Neuronal stem cell (in vitro differentiated cells): ENCODE measurements around the gene C9.
"Not testable (repeated sequence)": the region's sequence is repeated elsewhere in the genome, so short reads cannot be mapped to it uniquely, and the experiment has no call there.

Source experiments
- DNase-seq: peaks from one replicate; pipeline ENCODE4 v3.0.0-alpha.2; 2013; ENCODE audit warnings: low spot score
- H2AFZ ChIP-seq: one replicate; pipeline ENCODE4 v1.6.1; 2013; ENCODE audit warnings: mild to moderate bottlenecking, low read length, inconsistent platforms
- H2AK5ac ChIP-seq: 2 replicates; pipeline ENCODE4 v1.6.1; 2013; ENCODE audit warnings: low read depth, mild to moderate bottlenecking, inconsistent platforms, low read length, moderate library complexity, mixed read lengths
- H2BK120ac ChIP-seq: 2 replicates; pipeline ENCODE4 v1.6.1; 2013; ENCODE audit warnings: low read depth, mild to moderate bottlenecking, inconsistent platforms, low read length, moderate library complexity, mixed read lengths
- H2BK12ac ChIP-seq: one replicate; pipeline ENCODE4 v1.6.1; 2013; ENCODE audit warnings: low read length, inconsistent platforms
- H2BK15ac ChIP-seq: 2 replicates; pipeline ENCODE4 v1.6.1; 2013; ENCODE audit warnings: mild to moderate bottlenecking, low read length, inconsistent platforms, mixed read lengths
- H2BK5ac ChIP-seq: one replicate; pipeline ENCODE4 v1.6.1; 2013; ENCODE audit warnings: inconsistent platforms, mild to moderate bottlenecking, low read length, moderate library complexity
- H3K14ac ChIP-seq: one replicate; pipeline ENCODE4 v1.6.1; 2013; ENCODE audit warnings: low read length, inconsistent platforms
- H3K18ac ChIP-seq: 2 replicates; pipeline ENCODE4 v1.6.1; 2013; ENCODE audit warnings: low read length, inconsistent platforms
- H3K23ac ChIP-seq: 2 replicates; pipeline ENCODE4 v1.6.1; 2013; ENCODE audit warnings: low read depth, mild to moderate bottlenecking, mixed read lengths, low read length, inconsistent platforms; ENCODE audit not compliant: poor library complexity
- H3K27ac ChIP-seq: replicated peaks from 3 replicates; pipeline ENCODE4 v1.5.1; 2013; ENCODE audit warnings: low read length, inconsistent platforms
- H3K27me3 ChIP-seq, 3 experiments: 2 replicates each; pipeline ENCODE4 v1.6.1; 2013; ENCODE audit warnings: low read length in 3 of 3, mild to moderate bottlenecking in 2 of 3, inconsistent platforms in 1 of 3, low read depth in 1 of 3, mixed read lengths in 1 of 3, moderate library complexity in 1 of 3; ENCODE audit not compliant: control insufficient read depth in 3 of 3, insufficient read depth in 3 of 3
- H3K36me3 ChIP-seq, 2 donors: replicated peaks in 1 of 2; 2 replicates each; pipeline ENCODE4 v1.6.1; 2013; ENCODE audit warnings: low read length in 2 of 2; ENCODE audit not compliant: control insufficient read depth in 2 of 2, insufficient read depth in 2 of 2
- H3K4ac ChIP-seq: 2 replicates; pipeline ENCODE4 v1.6.1; 2013; ENCODE audit warnings: inconsistent platforms, mild to moderate bottlenecking, low read length, moderate library complexity
- H3K4me1 ChIP-seq, 2 donors: 1 replicate in 1 of 2; 2 replicates in 1 of 2; pipeline ENCODE4 v1.6.1; 2013; ENCODE audit warnings: low read length in 2 of 2, low read depth in 1 of 2; ENCODE audit not compliant: control insufficient read depth in 2 of 2, insufficient read depth in 1 of 2
- H3K4me2 ChIP-seq: one replicate; pipeline ENCODE4 v1.6.1; 2013; ENCODE audit warnings: mild to moderate bottlenecking, low read length, inconsistent platforms; ENCODE audit not compliant: insufficient read depth, poor library complexity, severe bottlenecking
- H3K4me3 ChIP-seq, 2 donors: 2 replicates each; pipeline ENCODE4 v1.5.1; 2013; ENCODE audit warnings: low read length in 2 of 2, mild to moderate bottlenecking in 2 of 2, inconsistent platforms in 1 of 2, moderate library complexity in 1 of 2
- H3K79me1 ChIP-seq: one replicate; pipeline ENCODE4 v1.6.1; 2013; ENCODE audit warnings: low read depth, mild to moderate bottlenecking, inconsistent platforms, low read length, moderate library complexity
- H3K9ac ChIP-seq: one replicate; pipeline ENCODE4 v1.6.1; 2013; ENCODE audit warnings: mild to moderate bottlenecking, low read depth, low read length, inconsistent platforms; ENCODE audit not compliant: poor library complexity
- H3K9me3 ChIP-seq, 2 donors: replicated peaks in 1 of 2; 2 replicates each; pipeline versions ENCODE3 to v1.6.1; 2013; ENCODE audit warnings: low read length in 2 of 2, mild to moderate bottlenecking in 2 of 2, inconsistent platforms in 1 of 2, low read depth in 1 of 2, mixed read lengths in 1 of 2, moderate library complexity in 1 of 2; ENCODE audit not compliant: control insufficient read depth in 2 of 2, insufficient read depth in 1 of 2
- H4K8ac ChIP-seq: one replicate; pipeline ENCODE4 v1.6.1; 2013; ENCODE audit warnings: low read depth, mild to moderate bottlenecking, inconsistent platforms, low read length, moderate library complexity
- H4K91ac ChIP-seq: one replicate; pipeline ENCODE4 v1.6.1; 2013; ENCODE audit warnings: low read length, low read depth, mild to moderate bottlenecking, inconsistent platforms; ENCODE audit not compliant: poor library complexity
- WGBS, 2 donors: extraction: QIAGEN DNeasy Blood & Tissue Kit; methylation state at CpG; one replicate each; pipeline ENCODE4 v1.1.7; 2013; ENCODE audit warnings: missing lambda C conversion rate in 2 of 2, mixed read lengths in 1 of 2; ENCODE audit not compliant: insufficient read length in 2 of 2, insufficient replicate concordance in 1 of 2; ENCODE audit errors: extremely low coverage in 2 of 2; 5-methylcytosine and 5-hydroxymethylcytosine counted together

The C9 gene

DNA sequence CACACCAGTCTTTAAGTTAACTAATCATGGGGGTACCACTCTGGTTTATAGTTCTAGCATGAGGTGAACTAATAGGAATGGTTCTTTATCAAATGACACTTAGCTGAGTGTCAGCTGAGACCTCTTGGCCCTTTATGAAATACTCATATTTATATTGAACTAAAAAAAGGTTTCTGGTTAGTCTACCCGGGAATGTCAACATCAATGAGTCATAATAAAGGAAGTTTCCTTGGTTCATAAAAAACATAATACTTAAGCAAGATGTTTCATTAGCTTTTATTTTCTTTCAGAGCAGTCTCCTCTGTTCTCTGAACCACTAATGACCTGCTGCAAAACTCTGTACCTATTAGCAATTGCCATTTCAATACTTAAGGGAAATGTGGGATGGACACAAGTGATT is 46.8 kb upstream of the C9 start:
- no peaks in the 10 kb centered on the region for H3K9me3 ChIP-seq
- no peaks in the 10 kb centered on the region for H3K36me3 ChIP-seq
- H3K27ac ChIP-seq, result no peak overlapping the region
- H3K18ac ChIP-seq, result no peak overlapping the region
- no peak overlapping the region for H2BK5ac ChIP-seq
- no peak overlapping the region for H4K8ac ChIP-seq
- H2BK12ac ChIP-seq, result no peak overlapping the region
- H2AFZ ChIP-seq, result no peak overlapping the region
- no peak for DNase-seq
- H3K9ac ChIP-seq, result no peak overlapping the region
- H3K14ac ChIP-seq, result no peak overlapping the region
- H4K91ac ChIP-seq, result no peak overlapping the region
- no peak overlapping the region for H2AK5ac ChIP-seq
- no peaks in the 10 kb centered on the region for H3K4me1 ChIP-seq
- no peaks in the 10 kb centered on the region for H3K27me3 ChIP-seq
- no peak overlapping the region for H2BK15ac ChIP-seq
- H3K79me1 ChIP-seq, result no peaks in the 10 kb centered on the region
- no peak overlapping the region for H3K4me2 ChIP-seq
- no peak overlapping the region for H3K4me3 ChIP-seq
- H3K4ac ChIP-seq, result no peak overlapping the region
- no CpG with 5 or more reads among the region's 1 CpG for WGBS, 2 donors
- H2BK120ac ChIP-seq, result no peak overlapping the region
- no peak overlapping the region for H3K23ac ChIP-seq

DNA sequence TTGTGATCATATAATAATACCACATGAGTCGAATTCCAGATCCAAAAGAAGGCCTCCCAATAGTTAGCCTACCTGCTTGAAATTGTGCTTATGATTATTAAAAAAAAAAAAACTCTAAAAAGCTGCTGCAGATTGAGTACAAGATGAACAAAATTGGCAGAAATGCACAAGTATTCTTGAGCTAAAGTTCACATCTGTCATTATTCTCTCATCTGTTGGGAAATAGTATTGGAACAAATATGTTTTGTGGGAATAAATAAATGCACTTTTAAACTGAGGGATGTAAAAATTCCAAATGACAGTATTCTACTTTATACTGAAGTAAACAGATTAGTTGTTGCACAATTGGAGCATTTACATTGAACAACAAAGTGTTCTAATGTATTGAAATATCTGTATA is 44.7 kb upstream of the C9 start:
- WGBS, 2 donors, result no CpG with 5 or more reads among the region's 1 CpG

DNA sequence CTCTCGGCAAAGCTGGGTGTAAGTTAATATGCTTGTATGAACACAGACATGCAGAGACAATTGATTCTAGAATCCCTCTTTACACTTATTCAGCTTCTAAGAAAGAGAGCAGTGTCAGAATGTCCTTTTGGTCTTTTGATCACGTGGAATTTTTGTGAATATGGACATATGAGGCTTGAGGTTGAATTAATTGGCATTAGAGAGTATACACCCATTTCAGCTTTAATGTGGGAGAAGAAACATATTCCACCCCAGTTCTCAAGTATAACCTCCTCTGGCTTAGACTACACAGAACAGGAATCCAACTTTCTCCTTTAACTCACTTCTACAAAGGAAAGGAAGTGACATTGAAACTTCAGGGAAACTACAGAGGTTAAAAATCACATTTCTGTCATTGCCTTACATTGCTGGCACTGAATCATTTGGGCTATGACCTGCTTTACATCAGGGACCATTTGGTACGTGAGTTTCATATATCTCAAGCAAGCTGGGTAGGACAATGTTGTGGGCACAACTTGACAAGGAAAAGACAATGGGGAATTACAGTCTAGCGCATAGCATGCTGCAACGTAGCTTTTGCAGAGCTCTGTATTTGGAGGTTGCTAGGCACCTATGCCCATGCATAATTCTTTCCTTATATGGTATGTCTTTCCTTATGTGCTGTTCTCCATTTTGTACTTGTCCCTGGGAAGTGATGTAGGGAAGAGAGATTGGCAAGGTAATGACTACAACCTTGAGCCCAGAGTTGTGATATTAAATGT is 41.0 kb upstream of the C9 start:
- no peaks in the 10 kb centered on the region for H3K9me3 ChIP-seq
- H3K4me1 ChIP-seq, result peaks cover 0 to 7% of the 10 kb centered on the region in 2 donors
- H3K79me1 ChIP-seq, result no peaks in the 10 kb centered on the region
- no peak overlapping the region for H2AFZ ChIP-seq
- DNase-seq, result no peak
- no peak overlapping the region for H4K91ac ChIP-seq
- H2BK12ac ChIP-seq, result no peak overlapping the region
- H2BK5ac ChIP-seq, result no peak overlapping the region
- no CpG with 5 or more reads among the region's 5 CpGs for WGBS, 2 donors
- no peak overlapping the region for H3K9ac ChIP-seq
- H3K4ac ChIP-seq, result no peak overlapping the region
- no peak overlapping the region for H3K4me3 ChIP-seq
- no peak overlapping the region for H3K18ac ChIP-seq
- H2AK5ac ChIP-seq, result no peak overlapping the region
- no peak overlapping the region for H4K8ac ChIP-seq
- H3K27me3 ChIP-seq, result no peaks in the 10 kb centered on the region
- no peak overlapping the region for H2BK120ac ChIP-seq
- no peak overlapping the region for H2BK15ac ChIP-seq
- H3K23ac ChIP-seq, result no peak overlapping the region
- H3K27ac ChIP-seq, result no peak overlapping the region
- H3K4me2 ChIP-seq, result no peak overlapping the region
- H3K36me3 ChIP-seq, result no peaks in the 10 kb centered on the region
- no peak overlapping the region for H3K14ac ChIP-seq

More for the DNA sequence above, 44.7 kb upstream of the C9 start:
- Histone ChIP-seq H3K27ac (no peak overlapping the region), H3K4me1 (peaks cover 0 to 2% of the 10 kb centered on the region in 2 donors), H3K4ac (no peak overlapping the region), H2BK5ac (no peak overlapping the region), H3K14ac (no peak overlapping the region), H3K9ac (no peak overlapping the region), H3K4me2 (no peak overlapping the region), H3K36me3 (no peaks in the 10 kb centered on the region), H2AK5ac (no peak overlapping the region), H3K9me3 (no peaks in the 10 kb centered on the region), H3K18ac (no peak overlapping the region), H3K27me3 (no peaks in the 10 kb centered on the region), H2BK120ac (no peak overlapping the region), H4K8ac (no peak overlapping the region), H2BK15ac (no peak overlapping the region), H3K4me3 (no peak overlapping the region), H3K23ac (no peak overlapping the region), H3K79me1 (no peaks in the 10 kb centered on the region), H2AFZ (no peak overlapping the region), H4K91ac (no peak overlapping the region), H2BK12ac (no peak overlapping the region)
- DNase-seq, result no peak

DNA sequence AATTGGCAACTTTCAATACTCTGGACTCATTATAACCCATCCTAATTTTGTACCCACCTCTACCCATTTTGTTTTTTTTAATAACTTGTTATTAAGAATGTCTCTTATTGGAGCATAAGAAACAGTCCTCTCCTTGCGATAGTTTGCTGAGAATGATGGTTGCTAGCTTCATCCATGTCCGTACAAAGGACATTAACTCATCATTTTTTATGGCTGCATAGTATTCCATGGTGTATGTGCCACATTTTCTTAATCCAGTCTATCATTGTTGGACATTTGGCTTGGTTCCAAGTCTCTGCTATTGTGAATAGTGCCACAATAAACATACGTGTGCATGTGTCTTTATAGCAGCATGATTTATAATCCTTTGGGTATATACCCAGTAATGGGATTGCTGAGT is 39.5 kb upstream of the C9 start:
- not testable (repeated sequence) for H2AK5ac ChIP-seq, DNase-seq, H4K8ac ChIP-seq, H3K27me3 ChIP-seq, H3K14ac ChIP-seq, H3K9ac ChIP-seq, H3K4me2 ChIP-seq, H2BK12ac ChIP-seq, H2BK5ac ChIP-seq, H3K79me1 ChIP-seq, H3K36me3 ChIP-seq, H3K27ac ChIP-seq, H2BK120ac ChIP-seq, H3K4me3 ChIP-seq, H2BK15ac ChIP-seq, H3K4me1 ChIP-seq, H4K91ac ChIP-seq, H3K23ac ChIP-seq, H3K18ac ChIP-seq, H2AFZ ChIP-seq, H3K4ac ChIP-seq, H3K9me3 ChIP-seq
- no CpG with 5 or more reads among the region's 3 CpGs for WGBS, 2 donors
